Amniotic stem cell (primary cell): ENCODE measurements around the gene C1R.

ENCODE experiments used
- DNase-seq: peaks from one replicate; lab custom pipeline; 2025; lab: John Stamatoyannopoulos, UW

C1R gene

DNA sequence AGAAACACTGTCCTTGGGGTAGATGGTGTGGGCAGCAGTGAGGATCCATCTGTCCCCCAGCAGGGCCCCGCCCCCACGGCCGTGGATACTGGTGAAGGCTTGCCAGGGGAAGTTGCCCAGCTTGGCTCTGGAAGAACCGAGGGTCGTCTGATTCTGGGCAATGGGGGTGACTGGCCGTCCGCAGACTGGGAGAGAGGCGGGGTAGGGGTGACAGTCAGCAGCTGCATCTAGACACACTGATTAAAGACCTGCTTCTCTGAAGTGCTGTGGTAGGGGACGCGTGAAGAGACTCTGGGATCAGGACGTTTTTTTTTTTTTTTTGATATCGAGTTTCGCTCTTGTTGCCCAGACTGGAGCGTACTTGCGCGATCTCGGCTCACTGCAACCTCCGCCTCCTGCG, 4.7 kb upstream of the C1R start:
- no peak for DNase-seq

DNA sequence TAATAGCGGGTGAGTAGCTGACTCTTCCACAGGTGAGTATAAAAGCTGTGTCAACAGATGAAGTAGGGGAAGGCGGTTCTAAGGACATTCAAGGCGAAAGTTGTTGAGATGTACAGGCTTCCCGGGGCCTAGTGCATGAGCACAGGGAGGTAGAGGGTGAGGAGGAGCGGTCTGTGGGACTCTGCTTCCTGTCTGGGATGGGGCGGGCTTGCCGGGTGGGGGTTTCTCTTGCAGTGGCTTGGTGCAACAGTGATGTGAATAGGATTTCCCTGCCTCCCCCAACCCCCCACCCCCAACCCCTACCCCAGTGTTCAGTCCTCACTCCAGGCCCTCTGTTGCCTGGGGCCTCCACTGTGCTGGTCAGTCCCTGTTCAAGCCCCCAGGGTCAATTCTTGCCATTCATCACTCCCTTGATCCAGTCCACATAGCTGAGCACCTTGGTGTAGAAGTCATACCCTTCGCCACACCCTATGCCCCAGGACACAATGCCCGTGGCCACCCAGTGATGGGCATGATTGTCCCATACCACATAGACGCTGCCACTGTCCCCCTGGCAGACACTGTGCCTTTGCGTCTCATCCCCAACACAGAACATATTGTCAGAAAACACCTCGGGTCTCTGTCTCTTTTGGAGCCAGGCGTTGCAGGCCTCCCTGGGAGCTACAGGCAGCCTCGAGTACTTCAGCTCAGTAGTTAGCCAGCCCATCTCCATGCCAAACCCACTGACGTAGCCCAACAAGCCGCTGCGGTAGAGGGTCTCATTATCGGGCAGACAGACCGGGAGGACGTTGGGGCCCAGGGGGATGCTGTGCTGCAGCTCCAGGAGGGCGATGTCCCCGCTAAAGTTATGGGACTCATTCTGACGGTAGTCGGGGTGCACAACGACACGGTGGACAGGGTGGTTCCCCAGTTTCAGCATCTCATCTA, 4.0 kb upstream of the C1R start:
- no peak for DNase-seq

DNA sequence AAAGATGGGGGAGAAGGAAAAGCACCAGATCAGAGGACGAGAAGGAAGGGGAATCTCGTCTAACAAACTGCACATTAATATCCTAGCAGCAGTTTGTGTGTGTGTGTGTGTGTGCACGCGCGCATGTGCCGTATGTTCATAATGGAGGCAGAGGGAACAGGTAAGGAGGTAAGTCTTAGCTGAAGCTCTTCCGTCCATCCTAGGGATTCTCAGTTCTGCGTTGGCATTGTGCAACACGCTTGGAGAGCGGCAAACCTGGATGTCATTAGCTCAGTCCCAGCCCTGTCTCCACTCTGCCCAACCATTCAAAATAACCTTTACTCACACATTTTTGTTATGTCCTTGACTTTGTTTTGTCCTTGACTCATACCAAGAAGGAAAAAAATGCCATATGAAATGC, 1.6 kb upstream of the C1R start:
- DNase-seq: no peak

DNA sequence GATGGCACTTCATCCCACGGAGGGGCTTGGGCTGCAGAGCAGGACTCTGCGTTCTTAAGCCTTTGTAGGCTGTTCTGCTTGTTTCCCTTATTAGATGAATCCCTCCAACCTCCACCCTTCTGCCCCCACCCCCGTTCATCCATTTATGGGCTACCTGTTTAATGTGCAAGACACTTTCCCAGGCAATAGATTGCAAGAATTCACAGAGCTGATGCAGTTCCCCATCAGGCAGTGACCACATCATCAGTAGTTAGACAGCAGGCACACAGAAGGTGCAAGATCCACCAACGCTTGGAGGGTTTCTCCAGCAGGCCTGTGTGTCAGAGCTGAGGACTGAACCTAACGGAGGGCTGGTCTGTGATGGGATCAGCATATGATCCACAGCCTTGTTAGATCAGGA, 1.2 kb upstream of the C1R start:
- no peak for DNase-seq

DNA sequence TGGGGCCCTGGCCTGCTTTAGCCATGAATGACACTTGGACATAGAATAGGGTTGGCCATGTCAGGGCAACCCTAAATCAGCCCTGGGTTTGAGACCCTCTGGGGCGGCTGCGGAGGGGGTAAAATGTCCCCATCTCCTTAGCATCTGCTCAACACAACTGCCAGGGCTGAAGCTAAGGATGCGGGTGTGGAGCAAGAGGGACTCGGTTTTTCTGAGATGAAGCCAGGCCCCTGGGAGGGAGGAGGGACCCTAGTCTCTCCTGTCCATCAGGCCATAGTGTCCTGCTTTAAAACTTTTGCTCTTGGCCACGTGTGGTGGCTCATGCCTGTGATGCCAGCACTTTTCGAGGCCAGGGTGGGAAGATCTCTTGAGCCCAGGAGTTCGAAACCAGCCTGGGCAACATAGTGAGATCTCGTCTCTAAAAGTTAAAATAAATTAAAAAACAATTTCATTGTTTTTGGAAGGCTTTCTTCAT, 778 bp upstream of the C1R start:
- DNase-seq: no peak

DNA sequence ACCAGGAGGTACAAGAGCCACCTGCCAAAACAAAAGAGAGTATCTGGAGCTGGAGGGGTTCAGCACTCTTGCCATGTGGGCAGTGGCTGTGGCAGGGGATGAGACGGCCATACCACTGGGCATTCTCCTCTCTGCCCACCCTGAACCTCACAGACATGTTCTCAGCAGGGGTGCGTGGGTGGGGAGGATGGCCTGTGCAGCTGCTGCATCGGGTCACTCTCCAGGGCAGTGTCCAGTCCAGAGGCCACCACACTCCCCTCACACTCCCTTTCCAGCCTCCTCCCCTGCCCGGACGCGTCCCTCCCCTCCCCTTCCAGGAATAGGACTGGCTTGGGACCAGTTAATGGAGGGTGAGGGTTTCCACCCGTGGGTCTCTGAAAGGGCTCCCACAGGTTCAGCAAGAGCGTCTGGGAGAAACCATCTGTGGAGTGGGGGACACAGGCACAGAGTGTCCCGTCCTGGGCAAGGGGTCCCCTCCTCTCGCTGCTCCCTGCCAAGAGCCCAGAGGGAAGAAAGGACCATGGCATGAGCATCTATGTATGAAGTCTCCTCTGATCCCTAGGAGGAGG, 501 bp downstream of the C1R start:
- DNase-seq: no peak

DNA sequence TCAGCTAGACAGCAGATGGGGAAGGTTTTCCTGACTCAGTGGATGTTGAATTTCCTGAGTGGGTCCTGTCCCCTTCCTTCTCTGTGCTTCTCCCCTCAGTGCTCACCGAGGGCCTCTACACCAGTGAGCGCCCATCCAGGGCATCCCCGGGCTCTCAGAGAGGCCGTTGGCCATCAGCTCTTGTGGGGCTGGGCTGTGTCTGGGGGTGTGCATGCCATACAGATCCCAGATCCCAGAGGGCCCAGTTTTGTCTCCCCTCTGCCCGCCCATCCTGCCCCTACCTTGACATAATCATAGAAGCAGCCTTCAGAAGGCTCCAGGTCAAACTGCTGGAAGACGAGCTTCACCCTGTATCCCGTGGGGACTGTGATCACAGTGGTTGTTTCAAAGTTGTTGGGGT, 1.1 kb downstream of the C1R start:
- no peak for DNase-seq

DNA sequence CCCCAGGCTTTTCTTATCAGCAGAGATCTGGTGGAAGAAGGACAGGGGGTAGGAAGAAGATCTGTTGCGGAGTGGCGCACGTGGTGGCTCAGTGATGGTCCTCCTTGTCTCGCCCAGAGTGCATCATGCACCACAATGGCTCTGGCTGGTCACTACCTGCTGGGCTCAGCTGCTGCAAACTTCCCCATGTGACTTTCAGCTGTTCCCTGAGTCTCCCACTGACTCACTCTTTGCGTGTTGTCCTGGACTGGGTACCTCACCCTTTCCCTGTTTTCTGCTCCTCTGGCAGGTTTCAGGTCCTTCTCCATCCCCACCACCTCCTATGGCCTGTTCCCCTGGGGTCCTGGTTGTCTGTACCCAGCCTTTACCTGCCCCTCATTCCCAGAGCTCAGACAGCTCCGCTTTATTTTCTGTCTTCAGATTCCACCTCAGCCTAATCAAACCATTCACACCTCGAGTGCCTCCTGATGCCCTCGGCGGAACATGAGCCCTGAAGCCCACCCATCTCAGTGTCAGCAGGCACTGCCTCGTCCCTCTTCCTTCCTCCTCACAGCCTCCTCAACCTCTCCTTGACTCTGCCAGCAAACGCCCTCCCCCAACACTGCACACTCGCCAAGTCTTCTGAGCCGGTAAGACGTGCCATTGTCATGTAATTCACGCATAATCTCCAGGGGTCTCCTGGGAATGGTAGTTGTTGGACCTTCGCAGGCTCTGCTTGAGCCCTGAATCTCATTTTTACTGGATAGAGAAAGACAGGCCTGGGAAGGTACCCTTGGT, 1.8 kb downstream of the C1R start:
- DNase-seq: no peak

DNA sequence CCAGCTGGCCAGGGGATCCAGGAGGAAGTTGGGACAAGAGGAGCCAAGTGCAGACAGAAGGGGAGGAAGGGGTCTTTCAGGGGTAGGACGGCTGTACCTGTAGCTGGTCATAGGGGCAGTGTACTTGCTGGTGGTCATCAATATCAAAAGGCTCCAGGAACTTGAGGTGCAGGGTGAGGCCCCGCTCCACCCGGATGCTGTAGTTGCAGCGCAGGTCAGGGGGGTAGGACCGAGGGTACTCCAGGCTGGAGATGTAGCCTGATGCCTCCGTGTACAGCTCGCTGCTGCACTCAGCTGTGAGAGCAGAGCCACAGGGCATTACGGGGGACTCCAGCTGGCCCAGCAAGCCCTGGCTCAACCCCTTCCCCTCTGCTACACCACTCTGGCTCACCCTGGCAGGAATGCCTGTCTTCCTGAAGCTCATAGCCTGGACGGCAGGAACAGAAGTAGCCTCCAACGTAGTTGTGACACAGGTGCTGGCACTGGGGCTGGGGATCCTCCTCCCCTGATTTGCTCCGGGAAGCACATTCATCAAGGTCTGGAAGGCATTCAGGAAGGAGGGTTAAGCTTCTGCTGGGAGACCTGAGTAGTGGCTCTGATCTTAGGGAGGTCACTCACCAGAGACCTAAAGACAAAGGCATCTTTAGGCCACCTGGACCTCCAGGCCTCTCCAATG, 2.9 kb downstream of the C1R start:
- DNase-seq: no peak

DNA sequence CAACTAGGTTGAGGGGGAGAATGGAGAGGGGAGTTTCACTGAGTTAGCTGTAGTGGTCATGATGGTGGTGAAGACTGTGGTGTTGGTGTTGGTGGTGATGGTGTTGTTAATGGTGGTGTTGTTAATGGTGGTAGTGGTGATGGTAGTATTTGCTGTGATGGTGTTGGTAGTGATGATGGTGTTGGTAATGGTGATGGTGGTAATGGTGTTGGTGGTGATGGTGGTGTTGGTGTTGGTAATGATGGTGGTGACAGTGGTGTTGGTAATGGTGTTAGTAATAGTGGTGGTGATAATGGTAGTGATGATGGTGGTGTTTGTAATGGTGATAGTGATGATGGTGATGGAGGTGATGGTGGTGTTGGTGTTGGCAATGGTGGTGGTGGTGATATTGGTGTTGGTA, 9.1 kb downstream of the C1R start:
- no peak for DNase-seq

DNA sequence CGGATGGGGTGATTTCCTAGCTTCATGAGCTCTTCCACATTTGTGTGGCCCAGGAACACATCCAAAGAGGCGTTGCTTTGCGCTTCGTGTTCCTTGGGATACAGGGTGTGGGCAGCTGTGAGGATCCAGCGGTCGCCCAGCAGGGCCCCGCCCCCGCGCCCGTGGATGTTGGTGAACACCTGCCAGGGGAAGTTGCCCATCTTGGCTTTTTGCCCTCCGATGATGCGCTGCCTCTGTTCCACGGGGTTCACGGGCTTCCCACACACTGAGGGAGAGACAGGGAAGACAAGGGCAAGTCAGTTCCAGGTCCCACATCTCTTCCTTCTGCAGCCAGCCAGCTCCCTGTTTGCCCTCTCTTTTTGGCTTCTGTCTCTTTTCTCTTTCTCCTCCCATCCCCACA, 11.2 kb downstream of the C1R start:
- no peak for DNase-seq

DNA sequence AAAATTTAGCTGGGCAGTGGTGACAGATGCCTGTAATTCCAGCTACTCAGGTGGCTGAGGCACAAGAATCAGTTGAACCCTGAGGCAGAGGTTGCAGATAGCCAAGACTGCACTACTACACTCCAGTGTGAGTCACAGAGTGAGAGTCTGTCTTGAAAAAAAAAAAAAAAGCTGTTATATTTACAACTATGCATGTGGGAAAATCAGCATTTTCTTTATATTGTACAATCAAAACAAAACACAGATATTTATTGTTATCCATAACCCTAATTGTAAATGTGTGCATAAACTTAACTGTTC, 12.5 kb downstream of the C1R start:
- no peak for DNase-seq

DNA sequence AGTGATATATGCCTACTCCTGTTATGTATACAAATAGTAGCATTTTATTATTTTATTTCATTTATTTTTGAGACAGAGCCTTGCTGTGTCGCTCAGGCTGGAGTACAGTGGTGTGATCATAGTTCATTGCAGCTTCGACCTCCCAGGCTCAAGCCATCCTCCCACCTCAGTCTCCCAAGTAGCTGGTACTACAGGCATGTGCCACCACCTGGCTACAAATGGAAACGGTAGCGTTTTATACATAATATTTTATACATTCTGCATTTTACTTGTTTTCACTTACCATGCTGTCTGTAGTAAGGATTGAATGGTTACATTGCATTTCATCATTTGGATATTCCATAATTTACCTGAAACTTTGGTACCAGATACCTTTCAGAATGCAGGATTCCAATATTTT, 14.1 kb downstream of the C1R start:
- no peak for DNase-seq

DNA sequence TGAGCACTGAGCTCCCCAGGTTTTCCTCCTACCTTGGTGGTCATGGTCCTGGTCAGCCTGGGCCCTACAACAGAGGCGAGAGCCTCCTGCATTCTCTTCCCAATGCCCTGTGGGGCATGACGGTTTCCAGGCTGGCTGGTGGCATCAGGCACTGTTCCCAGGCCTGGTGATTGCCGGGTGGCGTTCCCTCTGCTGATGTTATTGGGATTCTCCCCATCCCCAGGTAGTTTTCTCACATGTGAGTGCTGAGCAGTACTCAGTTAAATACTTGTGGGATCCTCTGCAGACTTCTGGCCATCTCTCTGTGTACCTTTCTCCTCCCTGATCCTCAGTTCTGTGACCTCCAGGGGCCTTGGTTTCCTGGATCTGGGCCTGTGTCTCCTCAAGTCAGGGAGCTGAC, 15.8 kb downstream of the C1R start:
- DNase-seq: no peak

DNA sequence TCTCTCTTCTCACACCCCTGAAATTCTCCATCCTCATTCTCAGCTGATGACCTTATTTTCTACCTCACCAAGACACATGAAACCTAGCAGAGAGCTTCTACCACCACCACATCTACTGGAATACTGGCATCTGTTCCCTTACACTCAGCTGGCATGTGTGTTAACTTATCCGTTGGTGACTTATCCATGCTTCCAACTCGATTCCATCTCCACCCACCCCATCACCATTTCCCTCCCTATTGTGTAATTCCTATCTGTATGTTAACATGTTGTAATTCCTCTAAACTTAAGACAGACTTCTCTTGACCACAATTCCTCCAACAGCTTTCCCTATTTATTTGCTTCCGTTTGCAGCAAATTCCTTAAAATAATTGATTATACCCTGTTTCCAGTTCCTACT, 16.3 kb downstream of the C1R start:
- no peak for DNase-seq

DNA sequence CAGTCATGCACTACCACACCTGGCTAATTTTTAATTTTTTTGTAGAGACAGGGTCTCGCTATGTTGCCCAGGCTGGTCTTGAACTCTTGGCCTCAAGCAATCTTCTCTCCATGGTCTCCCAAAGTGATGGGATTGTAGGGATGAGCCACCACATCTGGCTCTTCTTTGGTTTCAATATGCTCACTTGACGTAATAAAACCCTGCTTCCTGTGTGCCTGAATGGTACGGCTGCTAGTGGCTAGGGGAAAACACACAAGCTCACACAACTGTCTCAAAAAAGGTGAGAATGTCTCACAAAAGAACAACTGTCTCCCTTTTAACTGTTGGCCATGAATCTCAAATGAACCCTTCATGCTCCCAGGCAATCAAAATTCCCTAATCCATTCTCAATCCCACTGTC, 16.7 kb downstream of the C1R start:
- no peak for DNase-seq

DNA sequence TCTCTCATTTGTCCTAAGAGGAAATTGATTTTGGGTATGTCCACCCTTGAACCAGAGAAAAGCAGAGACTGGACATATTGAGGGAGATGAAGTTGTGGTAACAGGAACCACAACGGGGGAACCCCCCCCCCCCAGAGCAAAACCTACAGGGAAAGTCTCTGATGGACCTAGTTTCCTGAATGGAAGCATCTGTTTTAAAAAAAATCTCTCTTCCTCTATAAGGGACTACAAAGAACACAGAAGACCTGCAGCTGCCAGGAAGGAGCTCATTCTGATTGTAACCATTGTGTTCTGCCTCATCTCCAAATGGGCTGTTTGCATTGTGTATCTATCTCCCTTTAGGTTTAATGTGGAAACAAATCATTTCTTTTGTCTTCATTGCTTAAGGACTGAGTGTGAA, 18.3 kb downstream of the C1R start:
- no peak for DNase-seq

DNA sequence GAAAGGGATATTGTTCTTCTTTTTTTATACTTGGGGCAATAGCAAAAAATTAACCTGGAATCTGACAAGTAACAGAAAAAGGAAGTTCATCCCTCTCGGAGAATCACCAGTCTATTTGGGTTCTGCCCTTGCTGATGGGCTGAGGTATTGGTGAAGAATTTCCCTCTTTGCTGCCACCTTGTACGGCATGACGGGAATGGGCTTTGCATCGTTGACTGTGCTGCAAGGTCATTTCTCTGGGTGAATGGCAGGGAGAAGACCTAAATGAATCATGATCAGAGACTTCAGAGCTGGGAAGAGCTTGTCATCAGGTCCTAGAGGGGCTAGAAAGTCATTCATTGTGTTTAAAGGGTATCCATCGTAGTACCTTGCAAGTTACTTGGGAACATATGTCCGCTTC, 19.7 kb downstream of the C1R start:
- DNase-seq: no peak

DNA sequence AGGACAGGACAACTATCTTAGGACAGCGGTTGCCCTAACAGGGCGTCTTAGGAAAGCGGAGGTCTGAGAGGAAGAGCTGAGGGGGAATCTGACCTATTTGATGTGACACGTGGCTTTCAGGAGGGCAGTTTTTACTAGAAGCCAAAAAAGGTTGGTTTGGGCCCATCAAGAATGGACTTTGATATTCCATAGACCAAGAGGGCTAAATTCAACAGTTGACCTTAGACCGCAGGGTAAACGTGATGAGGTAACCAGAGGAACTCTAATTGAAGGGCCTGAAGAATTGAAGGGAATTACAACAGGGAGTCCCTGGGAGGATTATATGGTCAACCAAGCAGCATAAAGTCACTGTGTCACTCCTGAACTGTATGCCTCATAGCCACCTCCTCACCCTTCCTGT, 20.2 kb downstream of the C1R start:
- DNase-seq: no peak

DNA sequence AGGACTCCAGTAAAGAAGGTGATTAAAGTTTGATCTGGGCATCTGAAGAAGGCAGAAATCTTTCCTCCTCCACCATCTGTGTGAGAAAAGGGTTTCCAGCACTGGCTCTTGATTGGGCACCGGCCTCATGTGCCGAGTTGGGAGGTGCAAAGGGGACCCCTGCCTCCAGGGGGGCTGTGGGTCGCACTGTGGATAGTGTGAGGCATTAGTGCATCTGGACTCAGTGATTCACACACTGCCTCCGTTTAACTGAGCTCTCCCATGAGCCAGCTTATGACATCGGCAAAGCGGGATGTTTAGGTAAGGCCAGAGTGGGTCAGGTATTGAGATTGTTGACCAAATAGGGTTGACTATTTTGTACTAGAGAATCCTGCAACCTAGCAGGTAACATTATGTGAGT, 22.9 kb downstream of the C1R start:
- DNase-seq: no peak

DNA sequence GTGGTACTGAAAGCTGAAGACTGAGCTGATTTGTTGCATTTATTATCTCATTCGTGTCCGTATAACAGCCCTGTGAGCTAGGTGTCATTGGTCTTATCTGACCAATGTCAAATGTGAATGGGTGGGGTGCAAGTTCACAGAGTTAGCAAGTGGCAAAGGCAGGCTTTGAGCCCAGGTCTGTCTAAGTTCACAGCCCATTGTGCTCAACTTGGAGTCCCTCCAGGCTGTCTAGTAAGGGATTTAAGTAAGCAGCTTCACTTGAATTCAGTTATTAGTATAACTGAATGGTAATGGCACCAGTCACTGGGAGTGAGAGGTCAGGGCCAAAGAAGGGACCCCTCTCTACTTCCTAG, 23.3 kb downstream of the C1R start:
- DNase-seq: no peak

DNA sequence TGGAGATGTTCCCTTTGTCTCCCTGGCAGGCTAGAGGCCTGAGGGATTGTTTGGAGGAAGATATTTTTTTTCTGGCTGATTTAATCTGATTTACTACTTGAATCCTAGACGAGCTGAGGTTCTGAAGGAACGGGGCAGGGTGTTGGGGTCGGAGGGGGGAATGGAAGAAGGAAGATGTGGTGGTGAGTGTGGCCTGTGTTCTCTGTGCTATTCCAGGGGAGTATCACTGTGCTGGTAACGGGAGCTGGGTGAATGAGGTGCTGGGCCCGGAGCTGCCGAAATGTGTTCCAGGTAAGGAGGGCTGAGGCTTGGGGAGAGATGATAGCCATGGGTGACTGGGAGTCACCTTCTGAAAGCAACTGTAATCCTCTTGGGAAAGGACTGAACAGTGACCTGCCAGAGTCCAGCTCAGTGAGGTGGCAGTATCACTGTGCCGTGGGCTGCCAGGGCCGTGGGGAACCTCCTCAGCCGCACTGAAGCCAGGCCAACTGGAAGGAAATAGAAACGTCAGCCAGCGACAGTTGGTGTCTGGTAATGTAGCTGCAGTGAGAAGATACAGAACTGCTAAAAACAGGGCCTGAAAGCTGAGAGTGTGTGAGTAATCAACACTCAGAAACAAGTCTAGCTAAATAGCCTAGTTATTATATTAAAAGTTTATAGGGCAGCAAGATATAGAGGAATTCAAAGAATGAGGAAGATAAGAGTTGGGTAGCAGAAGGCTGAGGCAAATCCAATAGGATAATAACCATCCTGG, 23.8 kb downstream of the C1R start:
- no peak for DNase-seq
